D721Med (cell line): Measurements from ENCODE around the gene CHD3.

Experiments
- DNase-seq: peaks from one replicate; pipeline ENCODE4 v3.0.0; 2011; ENCODE audit warnings: low spot score; ENCODE audit not compliant: insufficient read length
- FAIRE-seq: peaks from 2 replicates; lab custom pipeline; 2011; peaks lifted over from hg19 to GRCh38; lab: Jason Lieb, UNC
- TF ChIP-seq, protein P1 (sequence below): IDR thresholded peaks from 2 replicates; pipeline ENCODE4 v1.5.1; 2012; ENCODE audit warnings: mild to moderate bottlenecking, control low read depth; ENCODE audit not compliant: insufficient read depth; ENCODE audit errors: missing control alignments

CHD3 gene

DNA sequence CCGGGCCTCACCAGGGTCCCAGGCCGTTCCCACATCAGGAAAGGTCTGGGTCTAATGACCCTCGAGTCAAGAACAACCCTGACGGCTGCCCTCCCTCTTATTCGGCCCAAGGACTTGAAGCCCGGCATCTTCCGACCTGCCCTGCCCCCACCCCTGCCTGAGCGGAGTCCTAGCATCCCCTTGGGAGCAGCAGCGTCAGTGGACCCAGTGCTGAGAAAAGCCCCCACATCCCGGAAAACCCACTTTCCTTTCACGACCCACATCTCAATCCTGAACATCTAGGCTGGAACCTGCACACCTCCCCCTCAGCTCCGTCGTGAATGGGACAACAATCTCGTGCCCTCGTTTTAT, 33.0 kb upstream of the CHD3 start:
- TF ChIP-seq, protein P1, sequence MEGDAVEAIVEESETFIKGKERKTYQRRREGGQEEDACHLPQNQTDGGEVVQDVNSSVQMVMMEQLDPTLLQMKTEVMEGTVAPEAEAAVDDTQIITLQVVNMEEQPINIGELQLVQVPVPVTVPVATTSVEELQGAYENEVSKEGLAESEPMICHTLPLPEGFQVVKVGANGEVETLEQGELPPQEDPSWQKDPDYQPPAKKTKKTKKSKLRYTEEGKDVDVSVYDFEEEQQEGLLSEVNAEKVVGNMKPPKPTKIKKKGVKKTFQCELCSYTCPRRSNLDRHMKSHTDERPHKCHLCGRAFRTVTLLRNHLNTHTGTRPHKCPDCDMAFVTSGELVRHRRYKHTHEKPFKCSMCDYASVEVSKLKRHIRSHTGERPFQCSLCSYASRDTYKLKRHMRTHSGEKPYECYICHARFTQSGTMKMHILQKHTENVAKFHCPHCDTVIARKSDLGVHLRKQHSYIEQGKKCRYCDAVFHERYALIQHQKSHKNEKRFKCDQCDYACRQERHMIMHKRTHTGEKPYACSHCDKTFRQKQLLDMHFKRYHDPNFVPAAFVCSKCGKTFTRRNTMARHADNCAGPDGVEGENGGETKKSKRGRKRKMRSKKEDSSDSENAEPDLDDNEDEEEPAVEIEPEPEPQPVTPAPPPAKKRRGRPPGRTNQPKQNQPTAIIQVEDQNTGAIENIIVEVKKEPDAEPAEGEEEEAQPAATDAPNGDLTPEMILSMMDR: no peak
- FAIRE-seq (no peak), DNase-seq (no peak)

DNA sequence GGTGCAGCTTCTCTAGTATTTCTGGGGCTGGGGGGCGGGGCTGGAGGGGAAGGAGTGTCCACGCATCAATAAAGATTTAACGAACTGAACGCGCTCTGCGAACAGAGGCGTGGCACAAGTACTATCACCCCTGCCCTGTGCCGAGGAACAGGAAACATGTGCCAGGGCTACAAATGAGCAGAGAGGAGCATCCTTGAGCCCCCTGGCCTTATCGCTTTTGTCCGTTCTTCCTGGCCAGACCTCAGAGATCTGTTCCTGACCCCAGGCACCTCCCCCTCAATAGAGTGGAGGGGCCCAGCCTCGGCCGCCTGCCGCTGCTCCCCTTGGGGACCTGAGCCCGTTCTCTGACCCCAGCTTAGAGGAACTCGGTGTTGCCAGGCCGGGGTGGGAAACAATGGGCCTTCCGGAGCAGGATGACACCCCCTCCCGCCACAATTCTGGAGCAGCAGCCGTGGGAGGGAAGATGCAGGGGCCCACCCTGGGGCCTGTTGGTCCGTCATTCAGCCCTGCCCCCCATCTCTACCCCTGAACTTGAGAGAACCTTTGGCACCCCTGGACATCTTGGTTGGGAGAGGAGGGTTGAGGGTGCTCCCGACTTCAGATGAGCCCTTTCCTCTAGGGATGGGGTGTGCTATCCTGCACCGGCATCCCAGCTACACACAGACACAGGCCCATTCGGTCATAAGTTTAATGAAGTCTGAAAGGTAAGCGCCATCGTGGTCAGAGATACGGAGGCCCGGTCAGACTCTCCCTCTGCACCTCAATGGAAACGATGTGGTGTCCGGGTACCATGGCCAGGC, 32.4 kb upstream of the CHD3 start:
- DNase-seq (no peak), FAIRE-seq (no peak)
- TF ChIP-seq, protein P1: no peak

DNA sequence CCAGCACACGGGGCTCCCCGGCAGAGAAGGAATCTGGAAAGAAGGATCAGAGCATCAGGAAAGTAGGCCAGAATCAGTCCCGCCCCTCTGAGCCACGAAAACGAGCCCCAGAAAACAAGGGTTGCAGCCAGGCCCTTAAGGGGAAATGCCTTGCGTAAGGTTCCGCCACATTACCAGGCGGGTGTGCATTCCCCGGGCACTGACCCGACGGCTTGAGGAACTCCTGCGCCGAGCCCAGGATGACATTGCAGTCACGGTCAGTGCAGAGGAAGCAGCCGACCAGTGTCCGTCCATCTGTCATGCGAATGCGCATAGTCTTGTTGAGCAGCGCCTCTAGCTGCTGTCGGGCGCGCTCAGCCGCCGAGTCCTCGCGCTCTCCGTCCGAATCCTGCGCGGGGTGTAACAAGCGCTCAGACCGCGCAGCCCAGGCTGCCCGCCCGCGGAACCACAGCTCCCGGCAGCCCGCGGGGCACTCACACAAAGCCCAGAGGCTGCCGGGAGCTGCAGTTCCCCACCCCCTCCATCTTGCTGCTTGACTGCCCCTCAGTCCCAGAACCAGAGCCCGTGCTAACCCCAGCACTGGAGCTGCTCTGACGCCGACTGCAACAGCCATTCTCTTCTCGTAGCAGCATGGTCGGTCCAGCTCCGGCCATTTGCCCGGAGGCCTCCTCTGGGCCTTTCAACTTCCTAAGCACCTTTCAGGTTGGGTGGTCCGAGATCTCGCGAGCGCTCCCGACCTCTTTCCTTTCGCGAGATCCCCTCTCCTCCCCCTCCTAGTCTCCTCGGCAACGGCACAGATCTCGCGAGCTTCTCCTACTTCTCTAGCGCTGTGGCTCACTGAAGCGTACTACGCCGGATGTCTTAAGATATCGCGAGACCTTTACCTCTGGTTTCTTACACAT, 31.5 kb upstream of the CHD3 start, which contains the start of gene NAA38:
Gene NAA38, minus strand, starts transcription at position 749 of the 902 bp plus-strand sequence. Its CDS starts 96 bp downstream, at position 653.
- peak; percentile 16 for FAIRE-seq
- TF ChIP-seq, protein P1: peak; percentile 18
- peak; percentile 68 for DNase-seq

DNA sequence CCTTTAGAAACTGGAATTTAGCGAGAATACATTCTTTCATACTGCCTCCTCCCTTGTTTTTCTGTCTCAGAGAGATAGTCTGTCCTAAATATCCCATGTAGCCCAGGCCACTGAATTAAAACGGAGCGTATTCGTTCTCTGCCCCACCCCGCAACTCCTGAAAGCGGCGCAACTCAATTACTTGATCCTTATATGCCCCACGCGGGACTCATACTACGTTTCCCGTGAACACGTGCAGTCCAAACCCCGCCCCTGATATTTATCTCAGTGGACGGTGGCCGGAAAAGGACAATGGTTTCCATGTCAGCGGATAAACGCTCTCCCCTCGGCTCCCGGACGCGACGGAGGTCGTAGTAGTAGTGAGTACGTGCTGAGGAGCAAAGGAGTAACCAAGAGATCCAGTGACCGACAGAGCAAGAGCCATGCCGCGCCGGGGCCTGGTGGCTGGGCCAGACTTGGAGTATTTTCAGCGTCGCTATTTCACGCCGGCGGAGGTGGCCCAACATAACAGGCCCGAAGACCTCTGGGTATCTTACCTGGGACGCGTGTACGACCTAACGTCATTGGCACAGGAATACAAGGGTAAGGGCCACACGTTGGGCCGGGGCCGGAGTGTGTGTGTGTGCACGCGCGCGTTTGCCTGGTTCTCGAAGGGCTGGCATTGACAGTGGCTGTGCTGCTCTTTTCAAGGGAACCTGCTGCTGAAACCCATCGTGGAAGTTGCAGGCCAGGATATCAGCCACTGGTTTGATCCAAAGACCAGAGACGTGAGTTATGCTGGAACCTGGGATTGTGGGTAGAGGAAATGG, 30.7 kb upstream of the CHD3 start, which contains the start of gene CYB5D1:
Gene CYB5D1, plus strand, starts transcription at position 291 of the 809 bp plus-strand sequence. Its CDS starts 132 bp downstream, at position 423.
- TF ChIP-seq, protein P1: no peak
- DNase-seq (no peak), FAIRE-seq (no peak)

DNA sequence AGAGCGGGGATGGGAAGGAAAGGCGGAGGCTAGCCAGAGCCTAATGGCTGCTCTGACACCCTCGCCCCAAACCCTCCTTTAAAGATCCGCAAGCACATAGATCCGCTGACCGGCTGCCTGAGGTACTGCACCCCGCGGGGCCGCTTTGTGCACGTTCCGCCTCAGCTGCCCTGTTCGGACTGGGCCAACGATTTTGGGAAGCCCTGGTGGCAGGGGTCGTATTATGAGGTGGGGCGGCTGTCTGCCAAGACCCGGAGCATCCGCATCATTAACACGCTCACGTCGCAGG, 30.1 kb upstream of the CHD3 start:
- DNase-seq (no peak), FAIRE-seq (no peak)
- TF ChIP-seq, protein P1: no peak

DNA sequence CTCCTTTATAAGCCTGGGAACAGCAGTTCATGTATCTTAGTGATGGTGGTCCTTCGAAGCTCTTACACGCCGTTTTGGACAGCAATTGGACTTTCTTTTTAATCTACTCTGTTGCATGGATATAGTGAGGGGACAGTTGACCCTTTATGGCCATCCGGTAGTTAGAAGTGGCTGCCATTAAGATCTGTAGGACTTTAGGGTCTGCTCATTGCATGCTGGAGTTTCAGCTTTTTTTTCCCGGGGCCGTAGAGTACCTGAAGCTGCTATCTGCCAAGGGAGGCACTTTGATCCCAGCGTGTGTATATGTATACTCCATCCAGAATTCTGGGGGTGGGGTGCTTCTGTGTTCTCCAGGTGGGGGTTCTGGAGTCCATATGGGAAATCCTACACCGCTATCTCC, 29.6 kb upstream of the CHD3 start:
- DNase-seq (no peak), FAIRE-seq (no peak)
- TF ChIP-seq, protein P1: no peak
